ENCODE data around the gene NDUFB10.
"Not testable (repeated sequence)": the region's sequence is repeated elsewhere in the genome, so short reads cannot be mapped to it uniquely, and the experiment has no call there.

Gene NDUFB10

GRCh38 chr16:1926271-1926670 lies 33.1 kb upstream of the NDUFB10 start:
- DNase-seq: no peak

- peak; percentile 31 for DNase-seq
Observed at GRCh38 chr16:1929105-1929504, 30.2 kb upstream of the NDUFB10 start.

- peak; percentile 95 for DNase-seq
Observed at GRCh38 chr16:1929578-1930337, 29.6 kb upstream of the NDUFB10 start.

- no peak for DNase-seq
Observed at GRCh38 chr16:1930338-1930720, 29.0 kb upstream of the NDUFB10 start.

- no peak for DNase-seq
Observed at GRCh38 chr16:1932050-1933028, 27.0 kb upstream of the NDUFB10 start.

GRCh38 chr16:1933097-1933661 lies 26.2 kb upstream of the NDUFB10 start:
- DNase-seq: no peak

GRCh38 chr16:1936945-1937479 lies 22.3 kb upstream of the NDUFB10 start:
- DNase-seq: no peak

- DNase-seq: no peak
Observed at GRCh38 chr16:1938316-1938715, 21.0 kb upstream of the NDUFB10 start.

GRCh38 chr16:1938910-1939309 lies 20.4 kb upstream of the NDUFB10 start:
- no peak for DNase-seq

- not testable (repeated sequence) for DNase-seq
Observed at GRCh38 chr16:1939833-1940232, 19.5 kb upstream of the NDUFB10 start.

GRCh38 chr16:1940273-1941161 lies 18.8 kb upstream of the NDUFB10 start:
- DNase-seq: no peak

- DNase-seq: no peak
Observed at GRCh38 chr16:1941162-1942046, 17.9 kb upstream of the NDUFB10 start.

- DNase-seq: peak; percentile 41
Observed at GRCh38 chr16:1942047-1942809, 17.1 kb upstream of the NDUFB10 start.

GRCh38 chr16:1942810-1943726 lies 16.3 kb upstream of the NDUFB10 start, which contains the start of gene MSRB1:
Gene MSRB1 (minus strand): TSS chr16:1943199. CDS start chr16:1943156, 43 bp downstream.
- DNase-seq: peak; percentile 100

- DNase-seq: no peak
Observed at GRCh38 chr16:1944612-1945199, 14.6 kb upstream of the NDUFB10 start.

- DNase-seq: no peak
Observed at GRCh38 chr16:1945559-1946391, 13.6 kb upstream of the NDUFB10 start.

GRCh38 chr16:1946495-1947368 lies 12.6 kb upstream of the NDUFB10 start:
- DNase-seq: no peak
